Neutrophil (primary cell): ENCODE results near the gene RPL9.

Experiments
- H3K27ac ChIP-seq: fragments of 200-600 bp; sonication (generic); 2 replicates; pipeline ENCODE4 v1.5.1; 2016; ENCODE audit warnings: mild to moderate bottlenecking, moderate library complexity
- H3K27me3 ChIP-seq: fragments of 200-600 bp; sonication (generic); 2 replicates; pipeline ENCODE4 v1.6.0; 2016; ENCODE audit warnings: mild to moderate bottlenecking
- H3K36me3 ChIP-seq: fragments of 200-600 bp; sonication (generic); 2 replicates; pipeline ENCODE4 v1.5.1; 2017
- H3K4me1 ChIP-seq, 2 experiments: fragments of 200-600 bp in 1 of 2; sonication (generic) in 1 of 2; 1 replicate in 1 of 2; 2 replicates in 1 of 2; pipeline versions ENCODE4 v1.5.1 to v1.6.1; 2013 to 2016; ENCODE audit warnings: low read depth in 1 of 2, low read length in 1 of 2, mild to moderate bottlenecking in 1 of 2, moderate library complexity in 1 of 2; ENCODE audit not compliant: control insufficient read depth in 1 of 2, insufficient read depth in 1 of 2
- H3K4me3 ChIP-seq, 2 experiments: fragments of 200-600 bp in 1 of 2; sonication (generic) in 1 of 2; 1 replicate in 1 of 2; 2 replicates in 1 of 2; pipeline ENCODE4 v1.5.1; 2013 to 2016; ENCODE audit warnings: low read depth in 1 of 2, low read length in 1 of 2, mild to moderate bottlenecking in 1 of 2, moderate library complexity in 1 of 2
- H3K9me3 ChIP-seq: fragments of 200-600 bp; sonication (generic); 2 replicates; pipeline ENCODE4 v1.5.1; 2016
- TF ChIP-seq, protein P1 (sequence below): fragments of 200-600 bp; sonication (generic); IDR thresholded peaks from 2 replicates; pipeline ENCODE4 v1.5.1; 2016; ENCODE audit warnings: antibody characterized with exemption

RPL9 gene

DNA sequence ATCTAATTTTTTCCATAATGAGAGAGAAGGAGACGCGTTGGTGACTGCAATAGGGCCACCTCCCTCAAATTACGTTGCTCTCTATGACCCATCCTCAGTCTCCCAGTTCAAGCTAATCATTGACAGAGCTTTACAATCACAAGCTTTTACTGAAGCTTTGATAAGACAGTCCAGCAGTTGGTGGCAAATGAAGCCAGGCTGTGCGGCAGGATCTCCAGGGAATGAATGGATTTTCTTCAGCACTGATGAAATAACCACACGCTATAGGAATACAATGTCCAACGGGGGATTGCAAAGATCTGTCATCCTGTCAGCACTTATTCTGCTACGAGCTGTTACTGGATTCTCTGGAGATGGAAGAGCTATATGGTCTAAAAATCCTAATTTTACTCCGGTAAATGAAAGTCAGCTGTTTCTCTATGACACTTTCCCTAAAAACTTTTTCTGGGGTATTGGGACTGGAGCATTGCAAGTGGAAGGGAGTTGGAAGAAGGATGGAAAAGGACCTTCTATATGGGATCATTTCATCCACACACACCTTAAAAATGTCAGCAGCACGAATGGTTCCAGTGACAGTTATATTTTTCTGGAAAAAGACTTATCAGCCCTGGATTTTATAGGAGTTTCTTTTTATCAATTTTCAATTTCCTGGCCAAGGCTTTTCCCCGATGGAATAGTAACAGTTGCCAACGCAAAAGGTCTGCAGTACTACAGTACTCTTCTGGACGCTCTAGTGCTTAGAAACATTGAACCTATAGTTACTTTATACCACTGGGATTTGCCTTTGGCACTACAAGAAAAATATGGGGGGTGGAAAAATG lies 51.7 kb downstream of the RPL9 start, which contains the start of gene KLB:
Gene KLB, plus strand, starts transcription at position 168 of the 821 bp plus-strand sequence. Its CDS starts 20 bp downstream, at position 188.
- H3K27ac ChIP-seq = no peak within 1 kb of the TSS
- no peaks in the 10 kb centered on the region for H3K36me3 ChIP-seq
- TF ChIP-seq, protein P1, sequence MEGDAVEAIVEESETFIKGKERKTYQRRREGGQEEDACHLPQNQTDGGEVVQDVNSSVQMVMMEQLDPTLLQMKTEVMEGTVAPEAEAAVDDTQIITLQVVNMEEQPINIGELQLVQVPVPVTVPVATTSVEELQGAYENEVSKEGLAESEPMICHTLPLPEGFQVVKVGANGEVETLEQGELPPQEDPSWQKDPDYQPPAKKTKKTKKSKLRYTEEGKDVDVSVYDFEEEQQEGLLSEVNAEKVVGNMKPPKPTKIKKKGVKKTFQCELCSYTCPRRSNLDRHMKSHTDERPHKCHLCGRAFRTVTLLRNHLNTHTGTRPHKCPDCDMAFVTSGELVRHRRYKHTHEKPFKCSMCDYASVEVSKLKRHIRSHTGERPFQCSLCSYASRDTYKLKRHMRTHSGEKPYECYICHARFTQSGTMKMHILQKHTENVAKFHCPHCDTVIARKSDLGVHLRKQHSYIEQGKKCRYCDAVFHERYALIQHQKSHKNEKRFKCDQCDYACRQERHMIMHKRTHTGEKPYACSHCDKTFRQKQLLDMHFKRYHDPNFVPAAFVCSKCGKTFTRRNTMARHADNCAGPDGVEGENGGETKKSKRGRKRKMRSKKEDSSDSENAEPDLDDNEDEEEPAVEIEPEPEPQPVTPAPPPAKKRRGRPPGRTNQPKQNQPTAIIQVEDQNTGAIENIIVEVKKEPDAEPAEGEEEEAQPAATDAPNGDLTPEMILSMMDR = no peak
- H3K4me3 ChIP-seq = no peak within 1 kb of the TSS
- no peaks in the 10 kb centered on the region for H3K27me3 ChIP-seq
- no peaks in the 10 kb centered on the region for H3K9me3 ChIP-seq
- no peaks in the 10 kb centered on the region for H3K4me1 ChIP-seq
